ENCODE measurements around the gene CASZ1. TPM values are rescaled to one million over a fixed set of nuclear protein-coding genes. Genes with fewer than 3 reads are reported as not detected.

CASZ1 gene
- total RNA-seq, 4 donors from 2014 or later: 21.9 to 60.2 (median 29.6) TPM

- no peaks in the 10 kb centered on the region for H3K27me3 ChIP-seq
- WGBS: 95% methylated on average over 8 of the region's 17 CpGs
- no peak for DNase-seq (ENCODE audit: extremely low spot score)
- H3K36me3 ChIP-seq: peaks cover 27 to 78% (median 75%) of the 10 kb centered on the region in 4 donors
- no peak overlapping the region for H3K4me3 ChIP-seq
- TF ChIP-seq POLR2AphosphoS5 (IDR thresholded peaks at IDR 0.05) (no peak), POLR2A (IDR thresholded peaks at IDR 0.05; ENCODE audit: low read depth) (no peak), EP300 (IDR thresholded peaks at IDR 0.05) (no peak), CTCF (IDR thresholded peaks at IDR 0.05) (no peak)
- peaks cover 16 to 34% (median 27%) of the 10 kb centered on the region in 4 donors for H3K4me1 ChIP-seq
- no peaks in the 10 kb centered on the region for H3K9me3 ChIP-seq
- intact Hi-C loops (cut with DNase I): no loop called here
- H3K27ac ChIP-seq (replicated peaks in 1 of 4): peak overlapping the region in 1 of 4 donors; percentile 20
These were observed 152.7 kb downstream of the CASZ1 start for GRCh38 chr1:10643607-10644306.

- peak overlapping the region in 1 of 4 donors; percentile 72 for H3K27ac ChIP-seq (replicated peaks in 1 of 4)
- peaks cover 19 to 42% (median 35%) of the 10 kb centered on the region in 4 donors for H3K4me1 ChIP-seq
- intact Hi-C loops (cut with DNase I): no loop called here
- no peak for TF ChIP-seq POLR2A (IDR thresholded peaks at IDR 0.05; ENCODE audit: low read depth)
- no peak for TF ChIP-seq POLR2AphosphoS5 (IDR thresholded peaks at IDR 0.05)
- TF ChIP-seq EP300 (IDR thresholded peaks at IDR 0.05): no peak
- TF ChIP-seq CTCF (IDR thresholded peaks at IDR 0.05): no peak
- 83% methylated on average over 21 of the region's 31 CpGs for WGBS
- H3K36me3 ChIP-seq: peaks cover 27 to 76% (median 67%) of the 10 kb centered on the region in 4 donors
- H3K9me3 ChIP-seq: no peaks in the 10 kb centered on the region
- H3K27me3 ChIP-seq: no peaks in the 10 kb centered on the region
- no peak for DNase-seq (ENCODE audit: extremely low spot score)
- no peak overlapping the region for H3K4me3 ChIP-seq
These were observed 153.9 kb downstream of the CASZ1 start for GRCh38 chr1:10642403-10643080.

GRCh38 chr1:10641976-10642375, 154.5 kb downstream of the CASZ1 start:
- intact Hi-C loops (cut with DNase I): no loop called here
- peaks cover 27 to 75% (median 63%) of the 10 kb centered on the region in 4 donors for H3K36me3 ChIP-seq

GRCh38 chr1:10640843-10641553, 155.4 kb downstream of the CASZ1 start:
- intact Hi-C loops (cut with DNase I): no loop called here

More at GRCh38 chr1:10641976-10642375, 154.5 kb downstream of the CASZ1 start:
- no peak for DNase-seq (ENCODE audit: extremely low spot score)
- H3K9me3 ChIP-seq: no peaks in the 10 kb centered on the region
- no peak overlapping the region for H3K4me3 ChIP-seq
- H3K4me1 ChIP-seq: peaks cover 19 to 46% (median 37%) of the 10 kb centered on the region in 4 donors
- no peaks in the 10 kb centered on the region for H3K27me3 ChIP-seq
- peak overlapping the region in 3 of 4 donors; percentile 72 to 77 (median 73) for H3K27ac ChIP-seq (replicated peaks in 1 of 4)
- TF ChIP-seq POLR2AphosphoS5 (IDR thresholded peaks at IDR 0.05) (no peak), EP300 (IDR thresholded peaks at IDR 0.05) (no peak)
- 86% methylated on average over 24 of the region's 24 CpGs for WGBS

More at GRCh38 chr1:10640843-10641553, 155.4 kb downstream of the CASZ1 start:
- Histone ChIP-seq H3K4me3 (no peak overlapping the region), H3K27ac (replicated peaks in 1 of 4) (peak overlapping the region; percentile 64 to 77 (median 72)), H3K36me3 (peaks cover 25 to 73% (median 54%) of the 10 kb centered on the region in 4 donors), H3K4me1 (peaks cover 22 to 51% (median 40%) of the 10 kb centered on the region in 4 donors), H3K27me3 (no peaks in the 10 kb centered on the region), H3K9me3 (no peaks in the 10 kb centered on the region)
- DNase-seq (ENCODE audit: extremely low spot score): no peak
- no peak for TF ChIP-seq POLR2AphosphoS5 (IDR thresholded peaks at IDR 0.05)
- TF ChIP-seq EP300 (IDR thresholded peaks at IDR 0.05): no peak
- no peak for TF ChIP-seq POLR2A (IDR thresholded peaks at IDR 0.05; ENCODE audit: low read depth)
- no peak for TF ChIP-seq CTCF (IDR thresholded peaks at IDR 0.05)
- 88% methylated on average over 7 of the region's 16 CpGs for WGBS
